Endodermal cell (in vitro differentiated cells): ENCODE measurements around the gene UMAD1. TPM values are rescaled to one million over a fixed set of nuclear protein-coding genes. Genes with fewer than 3 reads are reported as not detected.
"Not testable (repeated sequence)": the region's sequence is repeated elsewhere in the genome, so short reads cannot be mapped to it uniquely, and the experiment has no call there.

Source experiments
- DNase-seq: peaks from one replicate; pipeline ENCODE4 v3.0.0-alpha.2; 2017
- H3K27ac ChIP-seq: 2 replicates; pipeline ENCODE4 v1.5.1; 2013; ENCODE audit warnings: mild to moderate bottlenecking, low read depth, low read length, moderate library complexity
- H3K27me3 ChIP-seq: 2 replicates; pipeline ENCODE4 v1.6.1; 2013; ENCODE audit warnings: mild to moderate bottlenecking, low read length, moderate library complexity; ENCODE audit not compliant: insufficient read depth, control insufficient read depth, poor library complexity, severe bottlenecking
- H3K36me3 ChIP-seq: 2 replicates; pipeline ENCODE4 v1.7.0; 2013; ENCODE audit warnings: mild to moderate bottlenecking, low read length, moderate library complexity; ENCODE audit not compliant: control insufficient read depth, insufficient read depth
- H3K4me1 ChIP-seq: one replicate; pipeline ENCODE4 v1.7.0; 2013; ENCODE audit warnings: low read length; ENCODE audit not compliant: control insufficient read depth, insufficient read depth
- H3K4me3 ChIP-seq: 2 replicates; pipeline ENCODE4 v1.5.1; 2013; ENCODE audit warnings: mild to moderate bottlenecking, low read length, moderate library complexity
- H3K9ac ChIP-seq: 2 replicates; pipeline ENCODE4 v1.6.1; 2013; ENCODE audit warnings: mild to moderate bottlenecking, low read length, moderate library complexity; ENCODE audit not compliant: poor library complexity, severe bottlenecking; ENCODE audit errors: extremely low read depth
- H3K9me3 ChIP-seq: 2 replicates; pipeline ENCODE4 v1.6.1; 2013; ENCODE audit warnings: mild to moderate bottlenecking, low read length, moderate library complexity; ENCODE audit not compliant: control insufficient read depth
- H3K27ac Mint-ChIP-seq: 2 replicates; pipeline ENCODE4 v1.8.0; 2020; ENCODE audit warnings: mixed read lengths
- H3K27me3 Mint-ChIP-seq: 2 replicates; pipeline ENCODE4 v1.8.0; 2021; ENCODE audit warnings: mild to moderate bottlenecking, mixed read lengths; ENCODE audit not compliant: insufficient read depth
- H3K36me3 Mint-ChIP-seq: 2 replicates; pipeline ENCODE4 v1.8.0; 2020; ENCODE audit warnings: low read depth, mixed read lengths
- H3K4me1 Mint-ChIP-seq: 2 replicates; pipeline ENCODE4 v1.8.0; 2020; ENCODE audit warnings: mixed read lengths
- H3K4me3 Mint-ChIP-seq: 2 replicates; pipeline ENCODE4 v1.8.0; 2020; ENCODE audit warnings: mild to moderate bottlenecking, moderate library complexity, mixed read lengths
- H3K9me3 Mint-ChIP-seq: 2 replicates; pipeline ENCODE4 v1.8.0; 2020; ENCODE audit warnings: mild to moderate bottlenecking, mixed read lengths
- CTCF ChIP-seq: fragments of 200-600 bp; sonication (generic); conservative IDR thresholded peaks from 2 replicates; pipeline ENCODE4 v1.5.0; 2021; ENCODE audit warnings: antibody characterized with exemption, mild to moderate bottlenecking
- WGBS, 2 experiments: methylation state at CpG; one replicate each; pipeline versions ENCODE4 v1.1.5 to v1.1.7; 2013; ENCODE audit warnings: missing lambda C conversion rate in 2 of 2, mixed read lengths in 1 of 2; ENCODE audit not compliant: insufficient coverage in 1 of 2, insufficient read length in 1 of 2; 5-methylcytosine and 5-hydroxymethylcytosine counted together
- total RNA-seq, 2 donors: library from RNA; stranded (reverse); fragmentation: NEBNext Ultra II Directional in 1 of 2; extraction: Animal tissue kit (Norgen Biotek cat#: 25700) in 1 of 2; gene quantifications; 2 replicates in 1 of 2; 3 replicates in 1 of 2; pipeline ENCODE4 v1.2.1, GENCODE V29; 2021

Gene UMAD1
- total RNA-seq, 2 donors from 2014 or later, result 9.7 to 10.3 TPM

DNA sequence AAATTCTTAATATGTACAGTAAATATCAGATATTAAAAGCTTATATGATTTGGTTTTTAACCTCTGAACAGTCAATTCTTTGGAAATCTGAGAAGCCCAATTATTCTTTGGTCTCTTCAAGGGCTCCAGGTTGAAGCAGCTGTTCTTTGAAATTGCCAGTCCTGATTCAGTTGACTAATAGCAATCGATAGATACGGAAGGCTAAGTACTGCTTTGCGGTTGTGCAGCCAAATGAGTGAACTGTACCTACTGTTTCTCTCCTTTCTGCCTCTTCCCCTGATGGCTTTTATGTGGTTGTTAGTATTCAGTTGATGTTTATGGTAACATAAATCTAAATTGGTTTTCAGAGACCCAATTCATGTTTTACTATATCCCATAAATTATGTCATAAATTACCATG, 181.0 kb downstream of the UMAD1 start:
- no peaks in the 10 kb centered on the region for H3K36me3 ChIP-seq
- no peak overlapping the region for H3K9ac ChIP-seq
- no peak overlapping the region for H3K27ac ChIP-seq
- no peak for DNase-seq
- peaks cover 3% of the 10 kb centered on the region for H3K4me1 ChIP-seq
- H3K4me1 Mint-ChIP-seq, result peaks cover 21% of the 10 kb centered on the region
- peaks cover 2% of the 10 kb centered on the region for H3K9me3 Mint-ChIP-seq
- H3K4me3 ChIP-seq, result no peak overlapping the region
- H3K4me3 Mint-ChIP-seq, result no peak overlapping the region
- 79 to 80% methylated on average over 1 to 3 of the region's 3 CpGs for WGBS, 2 experiments
- no peak for TF ChIP-seq CTCF
- H3K36me3 Mint-ChIP-seq, result peaks cover 7% of the 10 kb centered on the region
- H3K27me3 Mint-ChIP-seq, result no peaks in the 10 kb centered on the region
- peaks cover 8% of the 10 kb centered on the region for H3K9me3 ChIP-seq
- H3K27me3 ChIP-seq, result no peaks in the 10 kb centered on the region
- no peak overlapping the region for H3K27ac Mint-ChIP-seq

GRCh38 chr7:7825294-7825693, 184.7 kb downstream of the UMAD1 start:
- not testable (repeated sequence) for H3K9ac ChIP-seq, H3K4me1 ChIP-seq, DNase-seq, H3K4me3 Mint-ChIP-seq, H3K36me3 Mint-ChIP-seq, H3K27me3 Mint-ChIP-seq, H3K27ac ChIP-seq, H3K4me3 ChIP-seq, H3K9me3 ChIP-seq, H3K9me3 Mint-ChIP-seq, H3K27ac Mint-ChIP-seq, H3K36me3 ChIP-seq, H3K27me3 ChIP-seq
- peaks cover 25% of the 10 kb centered on the region for H3K4me1 Mint-ChIP-seq

DNA sequence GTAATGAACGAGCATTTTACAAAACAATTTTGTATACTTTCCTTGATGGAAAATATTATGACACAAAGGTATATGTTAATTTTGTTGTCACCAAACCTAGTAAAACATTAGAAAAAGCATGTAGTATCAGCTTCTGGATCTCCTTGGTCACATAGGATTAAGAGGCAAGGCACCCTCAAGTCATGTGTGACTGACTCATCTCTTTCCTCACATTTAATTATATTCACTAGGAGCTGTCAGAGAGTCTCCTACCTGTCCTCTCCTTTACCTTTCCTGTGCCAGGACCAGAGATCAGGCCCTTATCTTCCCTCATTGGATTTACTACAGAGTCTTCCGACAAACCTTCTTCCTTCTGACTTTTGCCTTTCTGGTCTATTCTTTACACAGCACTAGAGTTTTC, 189.1 kb downstream of the UMAD1 start:
- TF ChIP-seq CTCF, result no peak
- Mint-ChIP-seq H3K9me3 (peaks cover 2% of the 10 kb centered on the region), H3K27ac (no peak overlapping the region), H3K4me3 (no peak overlapping the region), H3K36me3 (peaks cover 7% of the 10 kb centered on the region), H3K27me3 (no peaks in the 10 kb centered on the region), H3K4me1 (peaks cover 20% of the 10 kb centered on the region)
- Histone ChIP-seq H3K9ac (no peak overlapping the region), H3K36me3 (no peaks in the 10 kb centered on the region), H3K4me1 (peaks cover 5% of the 10 kb centered on the region), H3K9me3 (peaks cover 8% of the 10 kb centered on the region), H3K27me3 (no peaks in the 10 kb centered on the region), H3K4me3 (no peak overlapping the region), H3K27ac (no peak overlapping the region)
- 89 to 100% methylated on average over 1 of the region's 2 CpGs for WGBS, 2 experiments
- no peak for DNase-seq

DNA sequence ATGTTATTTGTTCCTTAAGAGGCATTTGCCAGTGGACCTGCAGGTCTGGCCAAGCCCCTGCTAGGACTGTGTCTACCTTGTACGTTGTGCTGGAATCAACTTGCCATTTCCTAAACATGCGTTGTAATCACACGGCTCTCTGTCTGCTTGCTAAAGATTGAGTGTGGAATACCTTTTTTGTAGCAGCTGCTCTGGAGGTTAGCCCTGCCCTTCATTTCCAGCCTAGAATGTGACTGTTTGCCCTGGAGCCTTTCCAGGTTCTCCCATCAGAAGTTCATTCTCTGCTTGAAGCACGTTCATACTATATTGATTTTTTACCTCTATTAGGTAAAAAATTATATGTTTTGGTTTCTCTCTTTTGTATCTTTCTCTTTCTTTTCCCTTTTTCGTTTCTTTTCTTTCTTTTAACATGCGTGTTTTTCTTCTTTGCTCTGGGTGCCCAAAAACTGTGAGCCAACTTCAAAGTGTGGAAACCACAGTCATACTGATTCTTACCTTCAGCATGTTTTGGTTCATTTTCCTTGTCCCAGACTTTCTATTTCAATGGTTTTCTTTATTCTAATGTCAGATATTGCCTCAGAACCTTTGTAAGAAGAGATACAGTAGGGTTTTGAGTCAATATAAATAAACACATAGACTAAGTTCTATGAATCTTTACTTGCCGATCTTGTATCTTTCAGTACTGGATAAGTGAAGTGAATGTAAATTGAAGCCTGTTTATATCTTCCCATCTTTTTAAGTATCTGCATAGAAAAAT, 189.7 kb downstream of the UMAD1 start:
- Mint-ChIP-seq H3K36me3 (peaks cover 2% of the 10 kb centered on the region), H3K27me3 (no peaks in the 10 kb centered on the region), H3K4me3 (no peak overlapping the region), H3K4me1 (peaks cover 26% of the 10 kb centered on the region), H3K9me3 (peaks cover under 1% of the 10 kb centered on the region), H3K27ac (no peak overlapping the region)
- H3K4me1 ChIP-seq, result peaks cover 6% of the 10 kb centered on the region
- H3K36me3 ChIP-seq, result no peaks in the 10 kb centered on the region
- TF ChIP-seq CTCF, result no peak
- peaks cover 4% of the 10 kb centered on the region for H3K9me3 ChIP-seq
- DNase-seq, result no peak
- no peaks in the 10 kb centered on the region for H3K27me3 ChIP-seq
- H3K27ac ChIP-seq, result no peak overlapping the region
- WGBS, 2 experiments, result 92 to 100% methylated on average over 3 to 5 of the region's 7 CpGs
- no peak overlapping the region for H3K9ac ChIP-seq
- H3K4me3 ChIP-seq, result no peak overlapping the region
